Activated gamma-delta T cell (primary cell): ENCODE results near the gene RPN2.
A peak's percentile ranks its signal among the peaks of the same experiment; 100 is the strongest.
"Not testable (repeated sequence)": the region's sequence is repeated elsewhere in the genome, so short reads cannot be mapped to it uniquely, and the experiment has no call there.

ENCODE experiments used
- DNase-seq: peaks from one replicate; lab custom pipeline; 2025; lab: John Stamatoyannopoulos, UW
- total RNA-seq, 2 donors: gene quantifications; one replicate each; lab custom pipeline; 2026; lab: John Stamatoyannopoulos, UW

RPN2 gene
- 185 to 200 reads per million in 2 donors for total RNA-seq

- DNase-seq, result peak; percentile 85
Observed at GRCh38 chr20:37178839-37179682, at the start of gene RPN2, which contains the start of gene MROH8. TSS of gene RPN2 (plus strand) at chr20:37179330. CDS start at chr20:37179357, 27 bp downstream. TSS of gene MROH8 (minus strand) at chr20:37179548.

- DNase-seq, result no peak
Observed at GRCh38 chr20:37131486-37131885, 47.6 kb upstream of the RPN2 start.

DNA sequence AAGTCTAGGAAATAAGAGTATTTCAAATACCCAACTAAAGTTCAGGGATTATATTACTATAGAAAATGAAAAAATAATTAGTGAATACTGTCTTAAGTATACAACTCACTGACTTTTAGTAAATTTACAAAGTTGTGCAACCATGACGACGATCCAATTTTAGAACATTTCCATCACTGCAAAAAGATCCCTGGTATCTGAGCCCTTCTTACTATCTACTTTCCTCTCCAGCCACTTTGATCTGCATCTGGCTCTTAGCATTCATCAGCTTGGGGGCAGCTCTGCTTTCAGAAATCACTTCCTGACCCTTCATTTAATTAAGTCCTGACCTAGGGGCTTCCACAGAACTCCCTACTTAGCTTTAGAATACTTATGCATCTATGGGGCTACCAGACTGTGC, 45.2 kb upstream of the RPN2 start:
- no peak for DNase-seq

DNA sequence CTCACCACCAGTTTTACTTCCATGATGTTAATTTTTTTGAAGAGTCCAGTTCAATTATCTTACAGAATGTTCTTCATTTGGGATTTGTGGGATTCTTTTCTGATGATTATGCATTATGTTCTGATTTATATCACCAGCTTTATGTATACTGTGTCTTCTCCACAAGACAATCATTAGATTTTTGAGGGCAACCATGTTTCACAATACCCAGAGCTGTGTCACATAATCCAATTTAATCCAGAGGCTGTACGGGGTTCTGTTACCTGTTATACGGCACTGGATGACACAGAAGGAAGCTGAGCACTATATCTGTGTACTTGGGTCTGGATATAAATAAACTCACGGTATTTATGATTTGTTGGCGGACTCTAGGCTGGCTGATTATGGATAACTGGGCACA, 41.6 kb upstream of the RPN2 start:
- no peak for DNase-seq

- no peak for DNase-seq
Observed at GRCh38 chr20:37142708-37143107, 36.4 kb upstream of the RPN2 start.

DNA sequence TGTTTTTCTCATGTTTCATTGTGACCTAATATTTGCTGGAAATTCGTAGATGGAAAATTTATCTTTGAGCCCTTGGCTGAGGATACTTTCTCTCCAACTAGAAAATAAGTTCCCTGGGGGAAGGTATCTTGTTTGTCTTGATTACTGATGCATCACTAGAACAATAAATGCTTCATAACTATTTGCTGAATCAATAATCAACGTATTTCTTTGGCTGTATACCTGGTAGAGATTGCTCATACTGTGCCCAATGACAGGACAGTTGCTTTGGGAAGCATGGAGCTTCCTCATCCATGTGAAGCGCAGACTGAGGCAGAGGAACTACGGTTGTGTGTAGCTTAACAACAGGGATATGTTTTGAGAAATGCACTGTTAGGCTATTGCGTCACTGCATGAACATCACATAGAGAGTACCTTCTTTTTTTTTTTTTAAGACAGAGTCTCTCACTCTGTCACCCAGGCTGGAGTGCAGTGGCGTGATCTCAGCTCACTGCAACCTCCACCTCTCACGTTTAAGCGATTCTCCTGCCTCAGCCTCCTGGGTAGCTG, 34.2 kb upstream of the RPN2 start:
- DNase-seq, result no peak

DNA sequence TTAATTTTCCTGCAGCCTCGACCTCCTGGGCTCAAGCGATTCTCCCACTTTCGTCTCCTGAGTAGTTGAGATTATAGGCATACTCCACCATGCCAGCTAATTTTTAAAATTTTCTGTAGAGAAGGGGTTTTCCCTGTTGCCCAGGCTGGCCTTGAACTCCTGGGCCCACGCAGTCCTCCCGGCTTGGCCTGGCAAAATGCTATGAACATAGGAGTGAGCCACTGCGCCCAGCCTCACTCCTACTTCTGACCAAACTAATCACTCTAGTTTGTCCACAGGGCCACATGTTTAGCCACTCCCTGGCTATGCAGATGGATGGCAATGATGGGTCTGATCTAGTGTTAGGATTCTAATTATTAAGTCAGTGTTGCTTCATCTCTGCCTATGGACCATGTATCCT, 31.9 kb upstream of the RPN2 start:
- DNase-seq, result no peak

DNA sequence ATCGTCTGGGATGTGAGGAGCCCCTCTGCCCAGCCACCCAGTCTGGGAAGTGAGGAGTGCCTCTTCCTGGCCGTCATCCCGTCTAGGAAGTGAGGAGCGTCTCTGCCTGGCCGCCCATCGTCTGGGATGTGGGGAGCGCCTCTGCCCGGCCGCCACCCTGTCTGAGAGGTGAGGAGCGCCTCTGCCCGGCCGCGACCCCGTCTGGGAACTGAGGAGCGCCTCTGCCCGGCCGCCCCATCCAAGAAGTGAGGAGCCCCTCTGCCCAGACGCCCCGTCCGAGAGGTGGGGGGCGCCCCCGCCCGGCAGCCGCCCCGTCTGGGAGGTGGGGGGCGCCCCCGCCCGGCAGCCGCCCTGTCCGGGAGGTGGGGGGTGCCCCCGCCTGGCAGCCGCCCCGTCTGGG, 28.3 kb upstream of the RPN2 start:
- DNase-seq, result not testable (repeated sequence)

- DNase-seq, result no peak
Observed at GRCh38 chr20:37151529-37151928, 27.6 kb upstream of the RPN2 start.

GRCh38 chr20:37152284-37152683, 26.8 kb upstream of the RPN2 start:
- DNase-seq, result no peak

GRCh38 chr20:37154684-37155298, 24.3 kb upstream of the RPN2 start:
- no peak for DNase-seq

GRCh38 chr20:37155987-37156386, 23.1 kb upstream of the RPN2 start:
- DNase-seq, result no peak

- DNase-seq, result no peak
Observed at GRCh38 chr20:37158248-37158647, 20.9 kb upstream of the RPN2 start.

GRCh38 chr20:37160683-37161082, 18.4 kb upstream of the RPN2 start:
- DNase-seq, result no peak

DNA sequence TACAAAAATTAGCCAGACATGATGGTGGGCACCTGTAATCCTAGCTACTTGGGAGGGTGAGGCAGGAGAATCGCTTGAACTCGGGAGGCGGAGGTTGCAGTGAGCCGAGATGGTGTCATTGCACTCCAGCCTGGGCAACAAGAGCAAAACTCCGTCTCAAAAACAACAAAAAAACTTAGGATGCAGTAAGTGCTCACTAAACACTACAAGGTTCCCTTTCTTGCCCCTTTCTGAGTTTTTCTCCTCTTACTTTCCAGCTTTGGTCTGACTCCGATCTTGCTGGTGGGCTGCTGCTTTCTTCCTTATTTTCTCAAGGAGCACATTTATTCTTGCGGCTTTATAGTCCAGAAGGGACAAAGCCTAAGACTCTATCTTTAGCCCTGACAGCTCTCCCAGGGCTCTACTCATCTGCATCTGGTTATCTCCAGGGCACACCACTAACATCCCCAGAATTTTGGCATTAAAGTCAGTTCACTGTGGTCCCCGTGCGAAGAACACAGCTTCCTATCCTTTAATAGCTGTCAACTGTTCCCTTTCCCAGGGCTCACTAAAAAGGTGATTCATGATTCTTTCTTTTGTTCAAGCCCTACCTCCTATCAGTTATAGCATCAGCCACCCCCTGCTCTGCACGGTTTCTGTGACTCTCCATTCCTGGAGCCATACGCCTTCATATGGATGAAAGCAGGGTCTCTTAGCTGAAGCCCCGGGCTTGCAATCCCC, 17.1 kb upstream of the RPN2 start:
- DNase-seq, result no peak

DNA sequence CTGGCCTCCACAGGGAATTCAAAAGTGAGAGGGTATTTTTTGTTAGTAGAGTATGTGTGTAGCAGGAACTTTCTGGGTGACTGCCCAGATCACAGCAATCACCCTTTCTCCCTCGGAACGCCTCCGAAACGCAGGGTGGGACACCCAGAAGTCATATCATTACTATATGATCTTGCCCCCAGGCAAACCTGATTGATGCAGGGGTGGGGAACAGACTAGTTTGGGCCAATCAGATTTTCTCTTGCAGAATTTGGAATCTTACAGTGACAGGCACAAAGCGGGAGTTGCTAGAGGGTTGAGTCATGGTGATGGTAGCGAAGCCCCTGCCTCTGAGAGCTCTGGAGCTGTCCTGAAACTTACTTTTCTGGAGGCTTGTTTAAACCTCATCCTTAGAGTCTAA, 16.5 kb upstream of the RPN2 start:
- DNase-seq, result no peak

GRCh38 chr20:37163832-37164554, 15.1 kb upstream of the RPN2 start:
- DNase-seq, result no peak

GRCh38 chr20:37165031-37165430, 14.1 kb upstream of the RPN2 start:
- DNase-seq, result no peak

DNA sequence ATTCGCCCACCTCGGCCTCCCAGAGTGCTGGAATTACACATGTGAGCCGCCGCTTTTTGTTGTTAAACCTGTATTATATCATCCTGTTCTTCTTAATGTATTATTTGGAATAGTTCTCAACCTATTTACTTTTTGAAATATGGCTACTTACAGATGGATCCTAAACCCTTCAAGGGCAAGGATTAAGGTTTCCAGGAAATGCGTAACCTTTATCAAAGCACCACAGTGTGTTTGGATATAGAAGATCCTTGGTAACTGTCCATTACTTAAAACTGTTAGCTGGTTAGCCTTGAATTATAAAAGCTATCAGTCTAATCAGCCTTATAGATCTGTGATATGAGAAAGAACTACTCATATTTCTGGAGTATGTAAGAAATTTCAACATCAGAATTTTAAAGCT, 12.3 kb upstream of the RPN2 start:
- DNase-seq, result no peak

DNA sequence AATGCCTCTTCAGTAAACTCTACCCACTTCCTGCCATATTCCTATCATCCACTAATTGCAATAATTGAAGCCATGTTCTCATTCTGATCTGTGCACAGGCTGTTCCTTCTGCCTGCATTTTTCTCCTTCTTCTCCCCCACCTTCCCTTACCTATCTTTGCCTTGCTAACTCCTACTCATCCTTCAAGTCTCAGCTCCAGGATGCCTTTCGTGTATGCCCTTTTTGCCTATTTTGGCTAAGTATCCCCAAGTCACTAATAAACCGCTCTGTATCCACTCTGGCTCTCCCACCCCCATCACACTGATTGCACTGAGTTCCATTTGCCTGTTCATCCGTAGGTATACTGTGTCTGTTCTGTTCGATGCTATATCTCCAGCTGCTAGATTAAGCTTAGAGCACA, 6.3 kb upstream of the RPN2 start:
- no peak for DNase-seq

DNA sequence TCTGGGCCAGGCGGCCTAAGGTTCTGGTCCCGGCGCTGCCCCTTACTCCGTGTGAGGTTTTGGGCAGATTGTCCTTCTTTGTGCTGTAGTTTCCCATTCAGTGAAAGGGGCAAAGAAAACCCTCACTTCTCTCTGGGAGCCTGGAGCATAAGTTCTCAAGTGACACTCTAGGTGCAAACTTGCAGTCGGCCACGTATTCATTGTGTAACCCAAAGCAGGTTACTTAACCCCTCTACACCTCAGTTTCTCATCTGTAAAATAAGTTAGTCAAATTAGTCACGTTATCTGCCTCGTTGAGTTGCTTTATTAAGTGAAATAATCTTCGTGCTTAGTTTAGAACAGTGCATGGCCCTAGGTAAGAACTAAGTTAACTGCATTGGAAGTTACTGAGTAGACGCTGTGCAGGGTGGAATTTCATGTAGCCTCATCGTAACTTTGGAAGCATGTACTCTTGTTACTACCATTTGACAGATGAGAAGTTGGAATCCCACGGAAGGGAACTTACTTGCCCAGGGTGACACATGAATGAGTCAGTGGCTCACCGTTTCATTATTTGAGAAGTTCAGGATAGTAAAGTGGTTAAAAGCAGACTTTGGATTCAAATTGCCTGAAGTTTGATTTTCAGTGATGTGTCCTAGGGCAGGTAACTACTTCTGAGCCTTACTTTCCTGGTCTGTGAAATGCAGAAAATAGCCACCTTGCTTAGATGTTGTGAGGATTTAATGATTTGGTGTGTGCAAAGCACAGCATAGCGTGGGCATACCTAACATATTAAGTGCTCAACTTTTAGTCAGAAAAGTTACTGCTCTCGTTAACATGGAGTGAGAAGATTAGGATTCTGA, 774 bp downstream of the RPN2 start:
- no peak for DNase-seq
